Measurements from ENCODE around the gene MAGEA8. TPM values are rescaled to one million over a fixed set of nuclear protein-coding genes. Genes with fewer than 3 reads are reported as not detected.
"Not testable (repeated sequence)": the region's sequence is repeated elsewhere in the genome, so short reads cannot be mapped to it uniquely, and the experiment has no call there.

Gene MAGEA8
- total RNA-seq, 1 donor from 2014 or later, result not detected

GRCh38 chrX:149903889-149904748 lies 23.1 kb downstream of the MAGEA8 start:
- peak; percentile 30 for DNase-seq (ENCODE audit: low read depth)

- DNase-seq (ENCODE audit: low read depth), result no peak
Measured at GRCh38 chrX:149908308-149908707, 27.3 kb downstream of the MAGEA8 start.

GRCh38 chrX:149908727-149909126 lies 27.7 kb downstream of the MAGEA8 start:
- DNase-seq (ENCODE audit: low read depth), result no peak

- no peak for DNase-seq (ENCODE audit: low read depth)
Measured at GRCh38 chrX:149909324-149910177, 28.6 kb downstream of the MAGEA8 start.

GRCh38 chrX:149910178-149910695 lies 29.3 kb downstream of the MAGEA8 start:
- no peak for DNase-seq (ENCODE audit: low read depth)

GRCh38 chrX:149916745-149917392 lies 35.9 kb downstream of the MAGEA8 start:
- no peak for DNase-seq (ENCODE audit: low read depth)

GRCh38 chrX:149923836-149924235 lies 42.9 kb downstream of the MAGEA8 start:
- not testable (repeated sequence) for DNase-seq (ENCODE audit: low read depth)

- DNase-seq (ENCODE audit: low read depth), result not testable (repeated sequence)
Measured at GRCh38 chrX:149924434-149924833, 43.5 kb downstream of the MAGEA8 start.

- not testable (repeated sequence) for DNase-seq (ENCODE audit: low read depth)
Measured at GRCh38 chrX:149927245-149927963, 46.4 kb downstream of the MAGEA8 start.

- not testable (repeated sequence) for DNase-seq (ENCODE audit: low read depth)
Measured at GRCh38 chrX:149927964-149928258, 46.9 kb downstream of the MAGEA8 start.

GRCh38 chrX:149928635-149929034 lies 47.7 kb downstream of the MAGEA8 start:
- DNase-seq (ENCODE audit: low read depth), result not testable (repeated sequence)

GRCh38 chrX:149929400-149929799 lies 48.4 kb downstream of the MAGEA8 start, which contains the start of gene HSFX4:
Gene HSFX4 (plus strand): TSS chrX:149929573. CDS start chrX:149929645, 72 bp downstream.
- not testable (repeated sequence) for DNase-seq (ENCODE audit: low read depth)

GRCh38 chrX:149931355-149931754 lies 50.4 kb downstream of the MAGEA8 start:
- DNase-seq (ENCODE audit: low read depth), result not testable (repeated sequence)

GRCh38 chrX:149932150-149932549 lies 51.2 kb downstream of the MAGEA8 start:
- DNase-seq (ENCODE audit: low read depth), result not testable (repeated sequence)

GRCh38 chrX:149932970-149933369 lies 52.0 kb downstream of the MAGEA8 start:
- not testable (repeated sequence) for DNase-seq (ENCODE audit: low read depth)

- not testable (repeated sequence) for DNase-seq (ENCODE audit: low read depth)
Measured at GRCh38 chrX:149933547-149933946, 52.6 kb downstream of the MAGEA8 start.

Other genes with a start within 250 kb of the MAGEA8 start
- 25.7 and 31.7 TPM in 2 replicates for gene TMEM185A, start 249.4 kb upstream of the MAGEA8 start, total RNA-seq
- not detected in 2 replicates for gene MAGEA11, start 169.1 kb upstream of the MAGEA8 start, total RNA-seq
- gene HSFX1, start 107.1 kb upstream of the MAGEA8 start, total RNA-seq, result 0.35 and 2.2 TPM in 2 replicates
- gene MAGEA9, start 99.3 kb upstream of the MAGEA8 start, total RNA-seq, result not detected in 2 replicates
- not detected in 2 replicates for gene HSFX4, start 48.4 kb downstream of the MAGEA8 start, total RNA-seq
- gene EOLA2, start 57.3 kb downstream of the MAGEA8 start, total RNA-seq, result 12.5 and 14.4 TPM in 2 replicates